ENCODE measurements around the gene WNT11.

DNA sequence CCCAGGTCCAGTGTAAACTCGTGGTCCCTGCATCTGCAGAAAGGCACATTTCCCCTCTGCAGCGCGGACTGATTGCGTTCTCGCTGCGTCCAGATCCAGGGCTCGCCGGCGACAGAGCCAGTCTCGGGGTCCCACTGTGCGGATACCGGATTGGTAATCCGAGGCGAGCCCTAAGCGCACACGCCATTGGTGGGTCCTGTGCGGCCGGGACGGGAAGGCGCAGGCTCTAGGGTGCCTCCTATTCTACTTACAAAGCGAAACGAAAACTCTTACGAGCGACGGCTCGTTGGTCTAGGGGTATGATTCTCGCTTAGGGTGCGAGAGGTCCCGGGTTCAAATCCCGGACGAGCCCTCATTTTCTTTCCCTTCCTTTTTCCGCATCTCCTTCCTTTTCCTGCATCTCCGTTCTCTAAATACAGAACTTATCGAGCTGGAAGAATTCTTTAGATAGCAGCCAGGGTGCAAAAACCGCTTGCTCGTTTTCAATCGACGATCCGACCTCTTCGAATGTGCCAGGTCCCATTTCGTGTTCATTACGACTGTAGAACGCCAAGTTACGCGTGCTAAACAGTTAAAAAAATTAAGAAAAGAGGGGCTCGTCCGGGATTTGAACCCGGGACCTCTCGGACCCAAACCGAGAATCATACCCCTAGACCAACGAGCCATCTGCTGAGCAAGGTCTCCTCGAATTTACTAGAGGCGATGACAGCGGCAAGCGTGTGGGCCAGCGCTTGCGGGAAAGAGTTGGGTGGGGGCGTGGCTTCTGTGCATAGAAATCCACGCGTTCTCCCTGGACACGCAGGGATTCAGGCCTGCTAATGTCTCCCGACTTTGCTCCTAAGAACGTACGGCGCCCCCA lies 29.2 kb upstream of the WNT11 start:
- TF ChIP-seq, protein P1, sequence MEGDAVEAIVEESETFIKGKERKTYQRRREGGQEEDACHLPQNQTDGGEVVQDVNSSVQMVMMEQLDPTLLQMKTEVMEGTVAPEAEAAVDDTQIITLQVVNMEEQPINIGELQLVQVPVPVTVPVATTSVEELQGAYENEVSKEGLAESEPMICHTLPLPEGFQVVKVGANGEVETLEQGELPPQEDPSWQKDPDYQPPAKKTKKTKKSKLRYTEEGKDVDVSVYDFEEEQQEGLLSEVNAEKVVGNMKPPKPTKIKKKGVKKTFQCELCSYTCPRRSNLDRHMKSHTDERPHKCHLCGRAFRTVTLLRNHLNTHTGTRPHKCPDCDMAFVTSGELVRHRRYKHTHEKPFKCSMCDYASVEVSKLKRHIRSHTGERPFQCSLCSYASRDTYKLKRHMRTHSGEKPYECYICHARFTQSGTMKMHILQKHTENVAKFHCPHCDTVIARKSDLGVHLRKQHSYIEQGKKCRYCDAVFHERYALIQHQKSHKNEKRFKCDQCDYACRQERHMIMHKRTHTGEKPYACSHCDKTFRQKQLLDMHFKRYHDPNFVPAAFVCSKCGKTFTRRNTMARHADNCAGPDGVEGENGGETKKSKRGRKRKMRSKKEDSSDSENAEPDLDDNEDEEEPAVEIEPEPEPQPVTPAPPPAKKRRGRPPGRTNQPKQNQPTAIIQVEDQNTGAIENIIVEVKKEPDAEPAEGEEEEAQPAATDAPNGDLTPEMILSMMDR (IDR thresholded peaks at IDR 0.05): peak in 2 of 6 experiments; percentile 7 to 21
- TF ChIP-seq POLR2A (IDR thresholded peaks at IDR 0.05): peak; percentile 8 to 52

Data from adrenal gland (tissue), 5 donors.